Coronary artery (tissue), 2 donors: ENCODE data around the gene SLC13A5.

Experiments
- DNase-seq: peaks from one replicate; pipeline ENCODE4 v3.0.0-alpha.2; 2017; ENCODE audit warnings: low spot score
- H3K27ac ChIP-seq, 2 donors: fragments of 200-600 bp; sonication (generic); one replicate each; pipeline ENCODE4 v1.5.1; 2016 to 2019
- H3K4me3 ChIP-seq: fragments of 200-600 bp; sonication (generic); 2 replicates; pipeline ENCODE4 v1.5.1; 2016; ENCODE audit warnings: mild to moderate bottlenecking, moderate library complexity
- CTCF ChIP-seq: fragments of 200-600 bp; sonication (generic); IDR thresholded peaks from one replicate; pipeline ENCODE4 v1.5.1; 2019; ENCODE audit warnings: antibody characterized with exemption

Gene SLC13A5

GRCh38 chr17:6724009-6724408 is 10.8 kb upstream of the SLC13A5 start:
- H3K4me3 ChIP-seq, result no peak overlapping the region
- TF ChIP-seq CTCF, result no peak
- H3K27ac ChIP-seq, result no peak overlapping the region
- DNase-seq, result no peak

- H3K4me3 ChIP-seq, result no peak overlapping the region
- no peak overlapping the region for H3K27ac ChIP-seq
- no peak for DNase-seq
- TF ChIP-seq CTCF, result no peak
Observed at GRCh38 chr17:6721744-6722143, 8.6 kb upstream of the SLC13A5 start.

- TF ChIP-seq CTCF, result no peak
- H3K4me3 ChIP-seq, result no peak overlapping the region
- no peak for DNase-seq
- no peak overlapping the region for H3K27ac ChIP-seq
Observed at GRCh38 chr17:6716736-6717135, 3.6 kb upstream of the SLC13A5 start.

GRCh38 chr17:6714315-6714874 is 1.2 kb upstream of the SLC13A5 start:
- Histone ChIP-seq H3K27ac (no peak overlapping the region), H3K4me3 (no peak overlapping the region)
- TF ChIP-seq CTCF, result no peak
- no peak for DNase-seq

GRCh38 chr17:6713918-6714271 is 726 bp upstream of the SLC13A5 start:
- DNase-seq, result no peak
- TF ChIP-seq CTCF, result no peak
- no peak overlapping the region for H3K27ac ChIP-seq
- H3K4me3 ChIP-seq, result peak overlapping the region; percentile 56

- DNase-seq, result no peak
- Histone ChIP-seq H3K4me3 (peak overlapping the region; percentile 56), H3K27ac (no peak overlapping the region)
- TF ChIP-seq CTCF, result no peak
Observed at GRCh38 chr17:6712854-6713129, 377 bp downstream of the SLC13A5 start.

GRCh38 chr17:6712058-6712853 is 913 bp downstream of the SLC13A5 start:
- no peak for TF ChIP-seq CTCF
- DNase-seq, result no peak
- no peak overlapping the region for H3K4me3 ChIP-seq
- H3K27ac ChIP-seq, result no peak overlapping the region
